ENCODE data around the gene ZNF408.
A peak's percentile ranks its signal among the peaks of the same experiment; 100 is the strongest.

ZNF408 gene

GRCh38 chr11:46684367-46684766 is 16.5 kb upstream of the ZNF408 start:
- Histone ChIP-seq H3K9me3 (no peaks in the 10 kb centered on the region), H3K36me3 (peaks cover 89% of the 10 kb centered on the region), H3K4me1 (ENCODE audit: control insufficient read depth in 1 of 2, insufficient read depth in 1 of 2, low read depth in 1 of 2, low read length in 1 of 2) (no peaks in the 10 kb centered on the region), H3K4me3 (ENCODE audit: low read depth in 1 of 2, low read length in 1 of 2) (no peak overlapping the region), H3K27me3 (no peaks in the 10 kb centered on the region), H3K27ac (peak overlapping the region; percentile 14)
- TF ChIP-seq, protein P1, sequence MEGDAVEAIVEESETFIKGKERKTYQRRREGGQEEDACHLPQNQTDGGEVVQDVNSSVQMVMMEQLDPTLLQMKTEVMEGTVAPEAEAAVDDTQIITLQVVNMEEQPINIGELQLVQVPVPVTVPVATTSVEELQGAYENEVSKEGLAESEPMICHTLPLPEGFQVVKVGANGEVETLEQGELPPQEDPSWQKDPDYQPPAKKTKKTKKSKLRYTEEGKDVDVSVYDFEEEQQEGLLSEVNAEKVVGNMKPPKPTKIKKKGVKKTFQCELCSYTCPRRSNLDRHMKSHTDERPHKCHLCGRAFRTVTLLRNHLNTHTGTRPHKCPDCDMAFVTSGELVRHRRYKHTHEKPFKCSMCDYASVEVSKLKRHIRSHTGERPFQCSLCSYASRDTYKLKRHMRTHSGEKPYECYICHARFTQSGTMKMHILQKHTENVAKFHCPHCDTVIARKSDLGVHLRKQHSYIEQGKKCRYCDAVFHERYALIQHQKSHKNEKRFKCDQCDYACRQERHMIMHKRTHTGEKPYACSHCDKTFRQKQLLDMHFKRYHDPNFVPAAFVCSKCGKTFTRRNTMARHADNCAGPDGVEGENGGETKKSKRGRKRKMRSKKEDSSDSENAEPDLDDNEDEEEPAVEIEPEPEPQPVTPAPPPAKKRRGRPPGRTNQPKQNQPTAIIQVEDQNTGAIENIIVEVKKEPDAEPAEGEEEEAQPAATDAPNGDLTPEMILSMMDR (IDR thresholded peaks at IDR 0.05), result no peak

DNA sequence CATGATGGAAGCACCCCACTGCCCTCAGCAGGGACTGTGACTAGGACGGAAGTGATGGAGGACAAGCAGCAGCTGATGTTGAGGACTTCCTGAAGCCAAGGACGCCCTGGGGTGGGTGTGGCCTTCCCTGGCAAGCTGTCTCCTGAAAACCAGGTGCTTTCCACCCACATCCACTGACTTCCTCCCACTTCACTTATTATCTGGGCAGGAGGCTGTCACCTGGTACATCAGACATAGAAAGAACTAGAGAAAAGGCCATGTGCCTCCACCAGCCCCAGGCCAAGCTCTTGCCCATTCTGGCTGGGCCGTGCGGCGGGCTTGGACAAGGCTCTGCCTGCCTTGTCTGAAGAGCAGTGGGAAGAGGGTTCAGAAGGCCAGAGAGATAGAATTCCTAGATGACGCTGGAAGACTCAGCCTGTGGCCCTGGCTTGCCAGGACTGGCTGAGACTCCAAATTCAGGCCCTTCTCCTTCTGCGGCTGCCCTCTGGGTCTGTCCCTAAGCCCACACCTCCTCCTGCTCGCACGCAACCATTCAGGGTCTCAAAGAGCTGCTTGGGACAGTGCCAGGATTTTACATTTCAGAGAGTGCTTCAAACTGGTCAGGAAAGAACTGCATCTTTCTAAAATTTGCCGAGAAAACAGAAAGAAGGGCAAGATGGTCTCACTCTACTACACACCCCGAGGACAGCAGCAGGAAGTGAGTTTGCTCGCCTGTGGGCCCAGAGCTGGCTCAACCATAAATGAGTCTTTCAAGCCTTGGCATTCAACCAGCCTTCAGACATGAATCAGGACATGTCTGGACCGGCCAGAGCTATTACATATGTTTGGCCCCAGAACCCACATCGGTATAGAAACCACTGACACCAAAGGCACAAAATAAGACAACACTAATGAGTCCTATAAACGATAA is 13.7 kb upstream of the ZNF408 start:
- H3K9me3 ChIP-seq, result no peaks in the 10 kb centered on the region
- peaks cover 85% of the 10 kb centered on the region for H3K36me3 ChIP-seq
- no peak overlapping the region for H3K4me3 ChIP-seq (ENCODE audit: low read depth in 1 of 2, low read length in 1 of 2)
- no peaks in the 10 kb centered on the region for H3K4me1 ChIP-seq (ENCODE audit: control insufficient read depth in 1 of 2, insufficient read depth in 1 of 2, low read depth in 1 of 2, low read length in 1 of 2)
- TF ChIP-seq, protein P1 (IDR thresholded peaks at IDR 0.05), result no peak
- H3K27me3 ChIP-seq, result no peaks in the 10 kb centered on the region
- H3K27ac ChIP-seq, result peak overlapping the region; percentile 43

DNA sequence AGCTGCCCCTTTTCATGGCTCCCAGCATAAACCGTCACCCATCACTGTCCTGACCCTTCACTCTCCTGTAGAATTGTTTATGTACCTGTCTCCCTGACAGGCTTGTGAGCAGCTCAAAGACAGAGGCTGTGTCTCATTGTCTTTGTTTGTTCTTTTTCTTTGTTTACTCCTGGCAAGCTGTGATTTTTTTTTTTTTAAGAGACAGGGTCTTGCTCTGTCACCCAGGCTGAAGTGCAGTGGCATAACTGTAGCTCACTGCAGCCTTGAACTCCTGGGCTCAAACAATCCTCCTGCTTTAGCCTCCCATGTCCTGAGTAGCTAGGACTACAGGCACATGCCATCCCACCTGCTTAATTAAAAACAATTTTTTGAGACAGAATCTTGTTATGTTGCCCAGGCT is 10.1 kb upstream of the ZNF408 start:
- Histone ChIP-seq H3K4me1 (ENCODE audit: control insufficient read depth in 1 of 2, insufficient read depth in 1 of 2, low read depth in 1 of 2, low read length in 1 of 2) (no peaks in the 10 kb centered on the region), H3K36me3 (peaks cover 95% of the 10 kb centered on the region)

DNA sequence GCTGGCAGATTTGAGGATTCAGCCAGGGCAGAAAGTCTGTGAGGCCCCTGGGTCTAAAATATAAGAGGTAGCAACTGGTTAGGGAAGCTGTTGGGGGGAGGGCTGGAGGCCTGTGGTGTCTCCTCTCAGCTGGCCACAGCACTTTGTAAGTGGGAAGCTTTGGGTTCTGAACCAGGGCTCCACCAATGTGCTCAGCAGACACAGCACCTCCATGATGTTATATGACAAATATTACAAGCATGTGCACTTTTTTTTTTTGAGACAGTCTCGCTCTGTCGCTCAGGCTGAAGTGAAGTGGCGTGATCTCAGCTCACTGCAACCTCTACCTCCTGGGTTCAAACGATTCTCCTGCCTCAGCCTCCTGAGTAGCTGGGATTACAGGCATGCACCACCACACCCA is 8.4 kb upstream of the ZNF408 start:
- H3K27me3 ChIP-seq, result no peaks in the 10 kb centered on the region
- peaks cover 4 to 5% of the 10 kb centered on the region in 2 experiments for H3K4me1 ChIP-seq (ENCODE audit: control insufficient read depth in 1 of 2, insufficient read depth in 1 of 2, low read depth in 1 of 2, low read length in 1 of 2)
- peak overlapping the region; percentile 20 for H3K27ac ChIP-seq
- no peaks in the 10 kb centered on the region for H3K9me3 ChIP-seq
- peaks cover 95% of the 10 kb centered on the region for H3K36me3 ChIP-seq
- TF ChIP-seq, protein P1 (IDR thresholded peaks at IDR 0.05), result no peak
- no peak overlapping the region for H3K4me3 ChIP-seq (ENCODE audit: low read depth in 1 of 2, low read length in 1 of 2)

More for the DNA sequence above, 10.1 kb upstream of the ZNF408 start:
- Histone ChIP-seq H3K4me3 (ENCODE audit: low read depth in 1 of 2, low read length in 1 of 2) (no peak overlapping the region), H3K9me3 (no peaks in the 10 kb centered on the region), H3K27ac (peak overlapping the region; percentile 29), H3K27me3 (no peaks in the 10 kb centered on the region)
- TF ChIP-seq, protein P1 (IDR thresholded peaks at IDR 0.05), result no peak

DNA sequence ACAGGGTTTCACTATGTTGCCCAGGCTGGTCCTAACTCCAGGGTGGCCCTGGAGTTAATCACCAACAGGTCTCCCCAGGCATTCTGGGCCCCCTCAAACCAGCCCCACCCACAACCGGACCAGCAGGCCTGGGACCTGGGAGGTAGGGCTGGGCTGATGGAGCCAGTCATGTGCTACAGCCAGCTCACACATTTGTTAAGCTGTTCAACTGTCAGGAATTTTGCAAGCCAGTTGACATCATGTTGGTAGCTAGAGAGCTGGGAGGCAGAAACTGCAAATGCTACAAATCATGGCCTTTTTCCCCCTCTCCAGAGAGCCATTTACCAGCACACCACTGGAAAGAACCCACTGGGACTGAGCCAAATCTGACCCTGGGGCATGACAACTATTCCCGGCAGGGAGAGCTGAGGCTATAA is 7.2 kb upstream of the ZNF408 start:
- peaks cover 86% of the 10 kb centered on the region for H3K36me3 ChIP-seq
- no peak overlapping the region for H3K27ac ChIP-seq
- no peaks in the 10 kb centered on the region for H3K27me3 ChIP-seq
- H3K4me3 ChIP-seq (ENCODE audit: low read depth in 1 of 2, low read length in 1 of 2), result no peak overlapping the region
- H3K9me3 ChIP-seq, result no peaks in the 10 kb centered on the region
- H3K4me1 ChIP-seq (ENCODE audit: control insufficient read depth in 1 of 2, insufficient read depth in 1 of 2, low read depth in 1 of 2, low read length in 1 of 2), result peaks cover 14 to 16% of the 10 kb centered on the region in 2 experiments
- TF ChIP-seq, protein P1 (IDR thresholded peaks at IDR 0.05), result no peak

All from neutrophil (primary cell).